H1 (cell line): ENCODE data around the gene HOXB5. TPM values are rescaled to one million over a fixed set of nuclear protein-coding genes. Genes with fewer than 3 reads are reported as not detected.

ENCODE experiments used
- ATF2 ChIP-seq: IDR thresholded peaks from 2 replicates; pipeline ENCODE4 v1.6.1; 2012; ENCODE audit warnings: low read length, inconsistent platforms
- HDAC2 ChIP-seq, 2 experiments: fragments of 300-600 bp in 1 of 2; sonication (generic) in 1 of 2; IDR thresholded peaks; 2 replicates each; pipeline ENCODE4 v1.6.1; 2011 to 2012; ENCODE audit warnings: low read depth in 2 of 2, low read length in 2 of 2, mild to moderate bottlenecking in 2 of 2, moderate library complexity in 2 of 2, borderline replicate concordance in 1 of 2, inconsistent platforms in 1 of 2
- NRF1 ChIP-seq: IDR thresholded peaks from 2 replicates; pipeline ENCODE4 v1.6.1; 2011; ENCODE audit warnings: mild to moderate bottlenecking, low read depth, low read length, improper control_type of control experiment
- PHF8 ChIP-seq: fragments of 200-600 bp; sonication (generic); conservative IDR thresholded peaks from 2 replicates; pipeline ENCODE4 v1.7.1; 2012; ENCODE audit warnings: low read depth, mild to moderate bottlenecking, inconsistent platforms, low read length, moderate library complexity
- RAD21 ChIP-seq, 2 experiments: IDR thresholded peaks in 1 of 2; conservative IDR thresholded peaks in 1 of 2; 2 replicates each; pipeline ENCODE4 v1.6.1; 2011; ENCODE audit warnings: low read depth in 2 of 2, low read length in 2 of 2, improper control_type of control experiment in 1 of 2, inconsistent platforms in 1 of 2, mild to moderate bottlenecking in 1 of 2, moderate library complexity in 1 of 2
- RNF2 ChIP-seq: fragments of 200-900, 300-1000 bp; sonication (generic); IDR thresholded peaks from 2 replicates; pipeline ENCODE4 v1.7.1; 2016; ENCODE audit warnings: borderline replicate concordance, low read depth, mild to moderate bottlenecking, antibody characterized with exemption, low read length; ENCODE audit not compliant: poor library complexity, severe bottlenecking; ENCODE audit errors: missing control alignments
- RXRA ChIP-seq: IDR thresholded peaks from 2 replicates; pipeline ENCODE4 v1.6.1; 2011; ENCODE audit warnings: low read depth, mild to moderate bottlenecking, low read length, moderate library complexity; ENCODE audit not compliant: insufficient read depth
- SIX5 ChIP-seq: IDR thresholded peaks from 2 replicates; pipeline ENCODE4 v1.6.1; 2011; ENCODE audit warnings: mild to moderate bottlenecking, low read depth, low read length
- polyA plus RNA-seq, 7 experiments: library from polyadenylated mRNA; depleted of rRNA in 3 of 7; stranded (reverse) in 5 of 7; unstranded in 2 of 7; fragments of >200 nt in 5 of 7; fragments of 200-250 nt in 2 of 7; gene quantifications; 1 replicate in 5 of 7; 2 replicates in 1 of 7; 4 replicates in 1 of 7; pipeline versions ENCODE4 v1.2.1 to v1.2.3, GENCODE V29; 2011 to 2013; ENCODE audit warnings: missing spikeins in 2 of 7, mixed read lengths in 2 of 7
- total RNA-seq: library from RNA; stranded (reverse); fragmentation: NEBNext Ultra II Directional; extraction: Animal tissue kit (Norgen Biotek cat#: 25700); gene quantifications from 2 replicates; pipeline ENCODE4 v1.2.1, GENCODE V29; 2021

HOXB5 gene
- total and polyA plus RNA-seq, 2 of the 8 experiments (the other 6 are each of a cell fraction or from before 2014, with no cell fraction given), result not detected

- TF ChIP-seq RNF2 (peak; percentile 85), RAD21 (IDR thresholded peaks at IDR 0.05 in 1 of 2, conservative IDR thresholded peaks at IDR 0.05 in 1 of 2; ENCODE audit: low read depth in 2 of 2, low read length in 2 of 2) (no peak), SIX5 (no peak), NRF1 (no peak), PHF8 (no peak), HDAC2 (IDR thresholded peaks at IDR 0.05; ENCODE audit: borderline replicate concordance in 1 of 2, low read depth in 2 of 2, low read length in 2 of 2) (no peak), ATF2 (no peak), RXRA (no peak)
- TF ChIP-seq, all 59 proteins: peak for 3
Measured at GRCh38 chr17:48630009-48630924, 36.7 kb upstream of the HOXB5 start (continued).
